Suprapubic skin (tissue), 3 donors: ENCODE measurements around the gene NXPE2.

ENCODE experiments used
- POLR2A ChIP-seq, 2 donors: fragments of 450-650 bp; IDR thresholded peaks; one replicate each; pipeline ENCODE4 v1.6.1; 2017; ENCODE audit warnings: antibody characterized with exemption in 2 of 2, mild to moderate bottlenecking in 2 of 2, moderate library complexity in 2 of 2
- TF ChIP-seq, protein P1 (sequence below), 2 donors: fragments of 200-600 bp in 1 of 2; fragments of 450-650 bp in 1 of 2; sonication (generic) in 1 of 2; IDR thresholded peaks; one replicate each; pipeline ENCODE4 v1.5.1; 2016 to 2019; ENCODE audit warnings: antibody characterized with exemption in 2 of 2, mild to moderate bottlenecking in 1 of 2, moderate library complexity in 1 of 2

DNA sequence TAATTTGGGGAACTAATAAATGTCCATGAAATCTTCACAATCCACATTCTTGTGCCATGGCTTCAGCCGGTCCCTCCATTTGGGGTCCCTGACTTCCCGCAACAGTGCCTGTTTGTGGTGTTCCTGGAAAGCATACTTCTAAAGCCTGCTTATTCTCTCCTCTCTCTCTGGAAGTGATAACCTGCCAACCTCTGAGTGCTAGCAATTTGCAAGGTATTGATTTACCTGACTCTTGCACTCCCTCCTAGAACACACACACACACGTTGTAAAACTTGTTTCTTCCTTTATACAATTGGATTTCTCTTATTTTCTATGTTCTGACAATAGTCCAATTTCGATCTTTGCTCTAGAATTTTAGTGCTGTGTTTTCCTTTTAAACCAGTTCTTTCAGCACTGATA is 58.5 kb downstream of the NXPE2 start:
- TF ChIP-seq, protein P1, sequence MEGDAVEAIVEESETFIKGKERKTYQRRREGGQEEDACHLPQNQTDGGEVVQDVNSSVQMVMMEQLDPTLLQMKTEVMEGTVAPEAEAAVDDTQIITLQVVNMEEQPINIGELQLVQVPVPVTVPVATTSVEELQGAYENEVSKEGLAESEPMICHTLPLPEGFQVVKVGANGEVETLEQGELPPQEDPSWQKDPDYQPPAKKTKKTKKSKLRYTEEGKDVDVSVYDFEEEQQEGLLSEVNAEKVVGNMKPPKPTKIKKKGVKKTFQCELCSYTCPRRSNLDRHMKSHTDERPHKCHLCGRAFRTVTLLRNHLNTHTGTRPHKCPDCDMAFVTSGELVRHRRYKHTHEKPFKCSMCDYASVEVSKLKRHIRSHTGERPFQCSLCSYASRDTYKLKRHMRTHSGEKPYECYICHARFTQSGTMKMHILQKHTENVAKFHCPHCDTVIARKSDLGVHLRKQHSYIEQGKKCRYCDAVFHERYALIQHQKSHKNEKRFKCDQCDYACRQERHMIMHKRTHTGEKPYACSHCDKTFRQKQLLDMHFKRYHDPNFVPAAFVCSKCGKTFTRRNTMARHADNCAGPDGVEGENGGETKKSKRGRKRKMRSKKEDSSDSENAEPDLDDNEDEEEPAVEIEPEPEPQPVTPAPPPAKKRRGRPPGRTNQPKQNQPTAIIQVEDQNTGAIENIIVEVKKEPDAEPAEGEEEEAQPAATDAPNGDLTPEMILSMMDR (IDR thresholded peaks at IDR 0.05): no peak
- TF ChIP-seq POLR2A (IDR thresholded peaks at IDR 0.05): no peak
